ENCODE measurements around the gene DNAH12. TPM values are rescaled to one million over a fixed set of nuclear protein-coding genes. Genes with fewer than 3 reads are reported as not detected.
A peak's percentile ranks its signal among the peaks of the same experiment; 100 is the strongest.

The DNAH12 gene
- total and polyA plus RNA-seq, 2 donors (not counting 1 experiment from before 2014, with no cell fraction given): 0.12 to 0.17 TPM

GRCh38 chr3:57298041-57298440 is 246.1 kb downstream of the DNAH12 start:
- H3K27ac ChIP-seq (ENCODE audit: insufficient read depth, low read length): no peak overlapping the region
- no peak overlapping the region for H3K4me3 ChIP-seq (replicated peaks in 1 of 4; ENCODE audit: control extremely low read depth in 1 of 4, insufficient read depth in 1 of 4, low read depth in 3 of 4, low read length in 4 of 4)
- no peaks in the 10 kb centered on the region for H3K4me1 ChIP-seq (ENCODE audit: control insufficient read depth, extremely low read depth, insufficient read depth, low read length)
- no peak for TF ChIP-seq EZH2 (IDR thresholded peaks at IDR 0.05; ENCODE audit: low read length, missing control alignments)
- no peak for TF ChIP-seq CTCF (conservative IDR thresholded peaks at IDR 0.05 in 1 of 2, IDR thresholded peaks at IDR 0.05 in 1 of 2; ENCODE audit: low read depth in 1 of 2, low read length in 2 of 2)
- H4K20me1 ChIP-seq (ENCODE audit: control insufficient read depth, extremely low read depth, insufficient read depth, low read length): no peaks in the 10 kb centered on the region
- no peak overlapping the region for H2AFZ ChIP-seq (ENCODE audit: low read length)
- H3K4me2 ChIP-seq (ENCODE audit: extremely low read depth, insufficient read depth, low read length): no peak overlapping the region
- no peaks in the 10 kb centered on the region for H3K79me2 ChIP-seq (ENCODE audit: control insufficient read depth, insufficient read depth, low read length)
- peak in 1 of 2 donors; percentile 56 for DNase-seq (ENCODE audit: low read depth in 2 of 2)
- H3K9me3 ChIP-seq (ENCODE audit: control insufficient read depth, insufficient read depth, low read depth, low read length): no peaks in the 10 kb centered on the region
- no peak overlapping the region for H3K9ac ChIP-seq (ENCODE audit: insufficient read depth, low read length)
- H3K27me3 ChIP-seq (ENCODE audit: control insufficient read depth, insufficient read depth, low read length): no peaks in the 10 kb centered on the region
- H3K36me3 ChIP-seq (ENCODE audit: control insufficient read depth, insufficient read depth, low read length): no peaks in the 10 kb centered on the region

- Histone ChIP-seq H3K9ac (ENCODE audit: insufficient read depth, low read length) (no peak overlapping the region), H3K4me1 (ENCODE audit: control insufficient read depth, extremely low read depth, insufficient read depth, low read length) (no peaks in the 10 kb centered on the region), H3K36me3 (ENCODE audit: control insufficient read depth, insufficient read depth, low read length) (no peaks in the 10 kb centered on the region), H3K27me3 (ENCODE audit: control insufficient read depth, insufficient read depth, low read length) (no peaks in the 10 kb centered on the region), H3K4me2 (ENCODE audit: extremely low read depth, insufficient read depth, low read length) (no peak overlapping the region), H2AFZ (ENCODE audit: low read length) (no peak overlapping the region), H3K9me3 (ENCODE audit: control insufficient read depth, insufficient read depth, low read depth, low read length) (no peaks in the 10 kb centered on the region), H3K79me2 (ENCODE audit: control insufficient read depth, insufficient read depth, low read length) (no peaks in the 10 kb centered on the region), H3K27ac (ENCODE audit: insufficient read depth, low read length) (no peak overlapping the region), H4K20me1 (ENCODE audit: control insufficient read depth, extremely low read depth, insufficient read depth, low read length) (no peaks in the 10 kb centered on the region), H3K4me3 (replicated peaks in 1 of 4; ENCODE audit: control extremely low read depth in 1 of 4, insufficient read depth in 1 of 4, low read depth in 3 of 4, low read length in 4 of 4) (no peak overlapping the region)
- TF ChIP-seq CTCF (conservative IDR thresholded peaks at IDR 0.05 in 1 of 2, IDR thresholded peaks at IDR 0.05 in 1 of 2; ENCODE audit: low read depth in 1 of 2, low read length in 2 of 2) (no peak), EZH2 (IDR thresholded peaks at IDR 0.05; ENCODE audit: low read length, missing control alignments) (no peak)
- no peak for DNase-seq (ENCODE audit: low read depth in 2 of 2)
Observed at GRCh38 chr3:57292897-57293526, 251.1 kb downstream of the DNAH12 start.

DNA sequence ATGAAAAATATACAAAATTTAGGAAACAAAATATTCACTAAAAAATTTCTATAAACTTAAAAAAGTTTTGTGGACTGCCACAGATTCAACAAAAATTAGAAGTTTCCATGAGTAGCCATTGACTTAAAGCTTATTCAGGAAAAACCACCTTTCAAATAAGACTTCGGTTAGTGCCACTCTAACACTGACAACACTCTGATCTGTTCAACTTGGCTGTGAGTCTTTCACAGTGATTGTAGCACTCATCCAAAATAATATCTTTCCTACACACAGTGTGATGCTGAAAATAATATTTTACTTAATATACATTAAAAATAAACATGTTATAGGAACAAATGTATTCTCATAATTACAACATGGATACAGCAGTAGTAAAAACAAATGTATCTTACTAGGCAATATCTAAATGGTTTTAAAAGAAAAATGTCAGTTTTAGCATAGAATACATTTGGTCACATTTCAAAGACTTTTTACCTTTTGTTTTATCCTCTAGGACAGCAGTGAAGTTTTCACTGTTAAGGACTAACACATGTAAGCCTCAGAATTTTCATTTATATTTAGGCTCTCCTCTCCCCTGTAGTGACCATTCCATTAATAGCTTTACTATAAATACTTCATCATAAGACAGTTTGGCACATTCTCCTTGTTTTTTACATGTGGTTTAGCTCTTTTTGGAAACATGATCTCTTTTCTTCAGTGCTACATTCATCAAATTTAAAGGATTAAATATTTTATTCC is 251.8 kb downstream of the DNAH12 start, which contains the start of gene ASB14:
Gene ASB14 (minus strand): TSS at position 527 of the 738 bp plus-strand sequence. CDS start 652 bp downstream, outside the sequence.
- Histone ChIP-seq H3K4me3 (replicated peaks in 1 of 4; ENCODE audit: control extremely low read depth in 1 of 4, insufficient read depth in 1 of 4, low read depth in 3 of 4, low read length in 4 of 4) (no peak within 1 kb of the TSS), H3K9me3 (ENCODE audit: control insufficient read depth, insufficient read depth, low read depth, low read length) (no peaks in the 10 kb centered on the region), H2AFZ (ENCODE audit: low read length) (no peak within 1 kb of the TSS), H3K4me1 (ENCODE audit: control insufficient read depth, extremely low read depth, insufficient read depth, low read length) (no peaks in the 10 kb centered on the region), H4K20me1 (ENCODE audit: control insufficient read depth, extremely low read depth, insufficient read depth, low read length) (no peaks in the 10 kb centered on the region), H3K27me3 (ENCODE audit: control insufficient read depth, insufficient read depth, low read length) (no peaks in the 10 kb centered on the region), H3K4me2 (ENCODE audit: extremely low read depth, insufficient read depth, low read length) (no peak within 1 kb of the TSS), H3K9ac (ENCODE audit: insufficient read depth, low read length) (no peak within 1 kb of the TSS), H3K27ac (ENCODE audit: insufficient read depth, low read length) (no peak within 1 kb of the TSS), H3K79me2 (ENCODE audit: control insufficient read depth, insufficient read depth, low read length) (no peaks in the 10 kb centered on the region), H3K36me3 (ENCODE audit: control insufficient read depth, insufficient read depth, low read length) (no peaks in the 10 kb centered on the region)
- DNase-seq (ENCODE audit: low read depth in 2 of 2): no peak
- TF ChIP-seq CTCF (conservative IDR thresholded peaks at IDR 0.05 in 1 of 2, IDR thresholded peaks at IDR 0.05 in 1 of 2; ENCODE audit: low read depth in 1 of 2, low read length in 2 of 2) (no peak), EZH2 (IDR thresholded peaks at IDR 0.05; ENCODE audit: low read length, missing control alignments) (no peak)

All from fibroblast of lung (primary cell).